GM19035 (cell line): Measurements from ENCODE around the gene CHST11.
A peak's percentile ranks its signal among the peaks of the same experiment; 100 is the strongest.

Experiments used
- ATAC-seq: cut with Tn5 transposase; IDR thresholded peaks from one replicate; pipeline ENCODE4 v1.9.1; 2021; ENCODE audit not compliant: unreplicated experiment

The CHST11 gene

DNA sequence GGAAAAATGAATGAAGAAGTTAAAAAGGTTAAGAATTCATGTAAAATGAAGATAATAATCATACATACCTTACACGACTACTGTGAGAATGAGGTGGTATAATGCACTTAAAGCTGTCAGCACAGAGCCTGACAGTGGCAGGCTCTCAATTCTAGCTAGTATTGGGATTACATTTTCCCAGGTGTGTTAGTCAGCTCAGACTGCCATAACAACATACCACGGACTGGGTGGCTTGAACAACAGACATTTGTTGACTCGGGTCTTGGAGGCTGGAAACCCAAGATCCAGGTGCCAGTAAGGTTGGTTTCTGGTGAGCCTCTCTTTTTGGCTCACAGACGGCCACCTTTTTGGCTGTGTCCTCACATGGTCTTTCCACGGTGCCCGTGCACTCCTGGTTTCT lies 167.8 kb downstream of the CHST11 start:
- no peak for ATAC-seq

DNA sequence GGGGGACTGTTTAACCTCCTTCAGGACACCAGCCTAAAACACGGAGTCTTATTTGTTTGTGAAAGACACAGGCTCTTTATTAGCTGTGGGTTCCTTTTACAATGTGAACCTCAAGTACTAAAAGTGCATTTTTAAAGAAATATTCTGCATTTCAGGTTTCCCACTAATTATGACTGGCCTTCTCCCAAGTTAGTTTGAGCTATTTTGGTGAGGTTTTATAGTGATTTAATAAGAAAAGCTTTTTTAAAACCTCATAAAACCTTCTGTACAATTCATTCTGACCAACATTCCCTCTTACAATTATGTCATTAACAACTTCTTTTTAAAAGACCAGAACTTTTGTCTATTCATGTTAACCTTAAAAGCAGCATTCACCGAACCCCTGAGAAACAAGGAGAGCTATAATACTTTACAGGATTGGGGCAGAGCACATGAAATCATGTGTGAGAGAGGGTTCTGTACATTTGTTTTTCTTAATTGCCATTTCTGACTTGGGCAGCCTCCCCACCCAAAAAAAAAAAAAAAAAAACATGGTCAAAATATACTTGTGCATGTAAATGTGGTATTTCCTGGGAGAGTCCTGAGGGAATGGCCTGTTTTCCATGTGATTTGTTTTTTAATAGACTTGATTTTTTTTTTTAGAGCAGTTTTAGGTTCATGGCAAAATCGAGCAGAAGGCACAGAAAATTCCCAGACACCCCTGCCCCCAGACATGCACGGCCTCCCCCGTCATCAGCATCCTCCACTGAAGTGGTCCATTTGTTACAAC lies 169.5 kb downstream of the CHST11 start:
- no peak for ATAC-seq

DNA sequence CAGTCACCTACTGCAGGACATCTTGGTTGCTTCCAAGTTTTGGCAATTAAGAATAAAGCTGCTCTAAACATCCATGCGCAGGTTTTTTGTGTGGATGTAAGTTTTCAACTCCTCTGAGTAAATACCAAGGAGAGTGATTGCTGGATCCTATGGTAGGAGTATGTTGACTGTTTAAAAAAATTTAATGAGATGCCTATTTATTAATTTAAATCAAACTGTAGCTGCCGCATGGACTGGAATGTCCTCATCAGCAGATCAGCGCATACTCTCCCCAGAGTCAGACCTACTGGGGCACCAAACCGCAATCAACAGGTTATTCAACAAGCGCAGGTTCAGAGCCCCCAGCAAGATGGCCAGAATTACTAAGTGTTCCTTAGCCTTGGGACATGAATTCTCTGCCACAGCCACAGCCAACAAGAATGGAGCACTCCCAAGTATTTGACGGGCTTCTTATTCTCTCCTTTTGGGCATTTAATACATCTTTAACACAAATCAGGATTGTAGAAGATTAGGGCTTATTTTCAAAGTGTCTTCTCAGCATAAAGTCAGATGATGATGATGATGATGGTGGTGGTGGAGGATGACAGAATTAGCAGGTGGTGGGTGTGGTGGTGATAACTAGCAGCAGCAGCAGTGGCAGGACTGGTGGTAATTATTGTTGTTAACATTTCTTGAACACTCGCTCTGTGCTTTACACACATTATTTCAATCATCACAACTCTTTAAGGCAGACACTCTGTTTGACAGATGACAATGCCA lies 170.7 kb downstream of the CHST11 start:
- ATAC-seq = no peak

DNA sequence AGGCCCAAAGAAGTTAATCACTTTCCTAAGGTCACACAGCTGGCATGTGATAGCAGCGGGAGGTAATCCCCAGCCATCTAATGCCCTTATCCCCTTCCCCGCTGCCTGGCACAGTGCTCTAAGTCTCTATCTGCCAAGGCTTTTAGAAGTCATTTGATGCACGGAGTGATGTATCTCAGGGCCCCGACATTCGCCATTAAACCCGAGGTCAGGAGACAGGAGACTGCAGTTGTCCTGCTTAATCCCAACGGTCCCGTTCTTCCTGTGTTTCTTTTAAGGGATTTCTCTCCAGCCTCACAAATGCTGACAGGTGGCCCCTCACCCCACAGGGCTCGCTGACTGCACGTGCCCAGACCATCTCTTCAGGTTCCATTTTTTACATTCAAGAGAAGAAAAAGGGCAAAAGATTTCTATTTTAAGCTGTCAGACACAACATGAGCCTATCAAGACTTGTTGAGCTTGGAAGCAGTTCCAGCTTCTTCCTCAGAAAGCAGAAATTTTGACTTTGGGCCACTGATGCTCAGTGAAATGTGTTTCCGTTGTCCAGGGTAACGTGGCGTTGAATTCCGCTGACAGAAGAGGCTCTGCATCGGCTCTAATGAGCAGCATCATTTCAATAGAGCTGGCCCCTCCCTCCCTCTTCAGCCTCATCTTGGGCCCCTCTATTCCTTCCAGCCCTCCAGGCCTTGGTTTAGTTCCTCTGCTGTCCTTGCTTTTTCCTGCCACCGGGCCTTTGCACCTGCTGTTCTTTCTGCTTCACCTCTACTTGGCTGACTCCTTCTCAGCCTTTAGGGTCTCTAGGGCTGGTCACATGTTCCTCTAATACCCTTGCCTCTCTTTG lies 171.5 kb downstream of the CHST11 start:
- ATAC-seq = no peak

DNA sequence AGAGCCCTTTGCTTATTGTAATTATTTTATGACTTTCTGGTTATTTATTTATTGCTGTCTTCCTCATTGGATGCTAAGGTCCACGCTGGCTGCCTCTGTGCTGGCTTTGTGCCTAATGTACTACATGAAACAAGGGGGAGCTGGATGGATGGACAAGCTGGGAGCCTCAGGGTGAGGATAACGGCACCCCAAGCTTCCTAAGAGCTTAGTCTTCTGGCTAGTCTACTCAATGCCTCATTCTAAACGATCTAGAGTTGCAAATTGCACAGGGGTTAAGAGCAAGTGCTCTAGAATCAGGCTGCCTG lies 172.0 kb downstream of the CHST11 start:
- ATAC-seq = no peak

DNA sequence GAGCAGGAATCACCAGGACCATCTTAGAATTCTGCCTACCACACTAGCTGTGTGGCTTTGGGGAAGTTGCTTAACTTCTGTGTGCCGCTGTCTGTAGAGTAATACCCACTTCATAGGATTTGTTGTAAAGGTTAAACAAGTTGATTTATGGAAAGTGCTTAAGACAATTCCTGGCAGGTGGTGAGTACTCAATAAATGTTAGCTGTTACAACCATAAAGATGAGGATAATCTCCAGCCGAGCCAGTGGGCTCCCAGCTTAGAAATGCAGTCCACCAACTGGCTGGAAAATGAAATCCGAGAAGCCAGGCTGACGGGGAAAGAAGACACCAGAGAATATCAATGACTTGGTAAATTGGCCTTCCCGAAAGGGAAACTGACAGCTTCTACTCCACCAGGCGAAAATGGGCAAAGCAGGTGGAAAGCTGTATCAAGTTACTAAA lies 173.5 kb downstream of the CHST11 start:
- ATAC-seq = no peak

DNA sequence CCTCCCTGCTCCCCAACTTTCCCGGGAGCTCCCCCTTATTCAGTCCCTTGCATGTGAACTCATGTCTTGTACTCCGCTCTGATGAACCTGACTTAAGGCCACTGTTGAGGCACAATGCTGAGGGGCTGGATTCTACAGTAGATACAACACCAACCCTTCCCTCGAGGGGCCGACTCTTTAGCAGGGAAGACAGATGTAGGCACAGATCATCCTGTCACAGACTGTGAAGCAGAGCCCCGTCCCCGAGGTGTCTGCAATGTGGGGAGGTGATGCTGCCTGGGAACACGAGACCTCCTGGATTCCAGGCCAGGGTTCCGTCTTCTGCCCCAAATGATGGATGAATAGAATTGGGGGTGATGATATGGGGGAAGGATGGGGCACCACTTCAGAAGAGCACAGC lies 175.1 kb downstream of the CHST11 start:
- ATAC-seq = no peak

DNA sequence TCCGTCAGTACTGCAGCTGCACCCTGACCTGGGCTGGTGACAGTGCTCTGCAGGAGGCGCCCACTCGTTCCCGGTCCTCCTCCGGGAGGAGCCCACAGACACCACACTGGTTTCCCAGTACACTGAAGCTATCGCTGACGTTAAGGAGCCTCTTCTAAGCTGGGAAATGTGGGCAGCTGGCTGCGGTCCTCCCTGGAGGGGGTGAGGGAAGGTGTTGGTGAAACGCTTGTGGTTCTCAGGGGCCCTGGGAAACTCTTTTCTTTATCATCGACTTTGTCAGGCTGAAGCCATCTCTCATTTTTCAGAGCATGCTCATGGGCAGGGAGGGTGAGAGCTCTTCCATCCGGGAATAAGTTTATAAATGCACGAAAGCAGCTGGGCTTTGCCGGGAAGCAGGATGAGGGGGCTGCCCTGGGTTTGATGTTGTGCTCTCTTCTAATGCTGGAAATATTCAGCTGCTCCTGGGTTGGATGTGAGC lies 176.0 kb downstream of the CHST11 start:
- ATAC-seq = no peak

DNA sequence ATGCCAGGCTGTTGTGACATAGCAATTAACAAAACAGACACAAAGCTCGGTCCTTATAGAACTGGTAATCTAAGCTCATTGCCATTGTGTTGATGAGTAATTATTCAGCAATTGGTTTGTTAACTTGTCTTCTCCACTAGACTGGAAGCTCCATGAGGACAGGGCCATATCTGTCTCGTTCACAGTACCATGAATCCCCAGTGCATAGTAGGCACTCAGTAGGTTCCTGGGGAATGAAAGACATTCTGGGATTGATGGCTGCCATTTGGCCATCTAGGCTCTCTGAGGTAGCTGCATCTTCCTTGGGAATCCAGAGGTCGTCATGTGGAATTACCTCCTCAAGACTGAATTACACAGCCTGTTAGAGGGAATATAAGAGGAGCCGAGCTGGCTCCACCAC lies 177.3 kb downstream of the CHST11 start:
- ATAC-seq = no peak

DNA sequence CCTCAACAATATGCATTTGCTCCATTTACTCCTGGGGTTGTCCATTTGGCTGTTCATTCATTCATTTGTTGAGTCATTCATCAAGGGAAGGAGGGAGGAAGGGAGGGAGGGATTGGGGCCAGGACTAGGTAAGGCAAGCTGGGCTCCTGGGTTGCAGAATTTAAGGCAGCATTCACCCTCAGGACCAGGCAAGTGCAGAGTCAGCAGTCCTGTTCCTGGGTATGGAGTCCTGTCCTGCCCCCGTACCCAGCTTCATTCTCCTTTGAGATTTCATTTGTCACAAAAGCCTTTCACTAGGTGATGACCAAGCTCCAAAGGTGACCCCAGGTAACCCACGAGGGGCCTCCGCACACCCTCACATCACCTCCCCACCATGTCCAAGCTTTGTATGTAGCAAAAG lies 178.1 kb downstream of the CHST11 start:
- no peak for ATAC-seq

DNA sequence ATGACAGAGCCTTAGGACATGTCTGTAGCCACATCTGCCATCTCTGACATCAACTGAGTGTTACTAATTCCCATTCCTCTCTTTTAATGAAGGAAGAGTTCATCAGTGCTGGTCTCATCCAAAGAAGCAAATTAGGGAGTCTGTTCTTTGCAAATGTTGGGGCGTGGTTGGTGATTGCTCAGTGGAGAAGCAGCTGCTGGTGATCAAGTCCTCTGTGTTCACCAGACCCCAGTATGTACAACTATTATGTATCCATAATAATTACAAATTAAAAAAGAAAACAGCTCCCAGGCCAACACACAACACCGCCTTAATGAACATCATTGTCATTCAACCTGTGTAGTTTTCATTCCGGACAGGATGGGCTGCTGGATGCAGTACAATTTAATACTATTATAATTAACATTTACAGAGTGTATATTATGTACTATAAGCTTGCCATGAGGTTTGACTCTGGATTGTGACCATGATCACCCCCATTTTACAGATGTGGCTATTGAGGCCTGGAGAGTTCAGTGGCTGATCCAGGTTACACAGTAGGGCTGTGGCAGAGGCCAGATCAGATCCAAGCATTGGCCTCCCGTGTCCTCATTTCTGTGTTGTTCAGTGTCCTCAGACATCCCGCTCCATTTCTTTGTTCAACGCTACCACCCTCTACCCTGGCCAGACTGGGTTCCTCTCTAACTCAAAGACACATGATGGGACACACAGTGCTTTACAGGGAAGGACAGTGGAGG lies 179.0 kb downstream of the CHST11 start:
- no peak for ATAC-seq

DNA sequence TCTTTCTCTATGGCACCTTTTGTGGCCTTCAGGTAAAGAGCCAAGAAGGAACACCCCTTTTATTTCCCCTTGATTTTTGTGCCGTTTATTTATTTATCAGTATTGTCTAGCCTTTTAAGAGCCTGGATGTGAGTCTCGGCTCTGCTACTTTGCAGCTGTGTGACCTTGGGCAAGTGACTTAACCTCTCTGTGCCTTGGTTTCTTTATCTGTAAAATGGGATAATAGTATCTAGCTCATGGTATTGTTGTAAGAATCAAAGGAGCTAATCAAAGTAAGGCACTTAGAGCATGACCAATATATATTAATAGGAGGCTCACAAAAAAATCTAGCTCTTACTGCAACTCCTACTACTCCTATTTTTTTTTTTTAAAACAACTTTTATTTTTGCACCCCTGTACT lies 179.7 kb downstream of the CHST11 start:
- ATAC-seq = no peak

DNA sequence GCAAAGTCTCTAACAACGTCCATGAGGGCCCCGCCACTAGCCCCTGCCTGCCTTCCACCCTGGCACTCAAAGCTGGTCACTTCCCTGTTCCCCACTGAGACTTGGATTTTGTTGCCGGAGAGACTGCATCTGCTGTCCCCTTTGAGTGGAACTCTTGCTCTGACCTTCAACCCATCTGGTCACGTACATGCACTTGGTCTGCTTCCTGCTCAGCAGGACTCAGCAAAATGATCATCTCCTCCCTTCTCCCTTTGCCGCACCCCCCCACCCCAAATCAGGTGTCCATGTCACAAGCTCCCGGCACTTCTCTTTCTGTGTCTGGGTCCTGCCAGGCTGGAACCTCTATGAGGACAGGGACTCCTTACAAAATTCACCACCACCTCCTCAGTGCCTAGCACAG lies 180.9 kb downstream of the CHST11 start:
- no peak for ATAC-seq

DNA sequence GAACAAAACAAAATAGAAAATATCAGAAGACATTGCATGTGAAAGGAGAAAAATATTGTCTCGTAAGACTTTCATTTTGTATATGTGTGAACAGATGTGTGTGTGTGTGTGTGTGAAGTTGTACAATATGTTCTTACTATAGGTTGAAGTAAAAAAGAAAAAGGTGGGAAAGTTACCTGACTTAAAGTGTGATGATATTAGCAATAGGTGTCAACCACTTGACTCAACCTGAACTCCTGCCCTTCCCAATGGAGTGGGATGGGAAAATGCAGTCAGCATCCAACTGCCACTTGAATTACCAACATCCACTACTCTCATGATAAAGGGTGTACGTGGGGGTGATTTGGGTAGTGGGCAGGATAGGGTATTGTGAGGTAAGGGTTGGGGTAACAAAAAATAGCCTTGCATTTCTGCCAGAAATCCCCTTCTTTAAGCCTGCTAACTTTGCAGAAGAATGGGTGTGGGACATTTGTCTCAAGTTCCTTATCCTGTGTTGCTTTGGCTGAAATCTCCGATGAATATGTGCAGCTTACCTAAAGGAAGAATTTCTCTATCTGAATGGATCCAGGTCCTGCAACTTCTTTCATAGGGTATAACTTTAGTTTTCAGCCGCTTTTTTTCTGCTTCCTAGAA lies 181.6 kb downstream of the CHST11 start:
- no peak for ATAC-seq

DNA sequence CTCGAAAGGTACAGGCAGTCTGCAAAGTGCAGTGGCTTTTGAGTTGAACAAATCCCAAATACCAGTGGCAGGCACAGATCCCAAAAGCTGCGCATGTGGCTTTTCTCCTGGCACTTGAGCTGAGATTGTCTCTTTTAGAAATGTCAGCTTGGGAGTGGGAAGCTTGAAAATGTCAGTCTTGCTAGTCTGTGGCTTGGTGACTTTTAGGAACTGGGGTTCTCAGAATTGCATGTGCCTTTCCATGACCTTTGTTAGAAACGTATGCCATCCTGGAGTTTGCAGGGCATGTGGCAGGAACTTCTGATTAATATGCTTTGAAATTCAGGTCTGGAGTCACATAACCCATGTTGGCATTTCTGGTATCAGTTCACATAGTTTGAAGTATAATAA lies 182.1 kb downstream of the CHST11 start:
- ATAC-seq = no peak

DNA sequence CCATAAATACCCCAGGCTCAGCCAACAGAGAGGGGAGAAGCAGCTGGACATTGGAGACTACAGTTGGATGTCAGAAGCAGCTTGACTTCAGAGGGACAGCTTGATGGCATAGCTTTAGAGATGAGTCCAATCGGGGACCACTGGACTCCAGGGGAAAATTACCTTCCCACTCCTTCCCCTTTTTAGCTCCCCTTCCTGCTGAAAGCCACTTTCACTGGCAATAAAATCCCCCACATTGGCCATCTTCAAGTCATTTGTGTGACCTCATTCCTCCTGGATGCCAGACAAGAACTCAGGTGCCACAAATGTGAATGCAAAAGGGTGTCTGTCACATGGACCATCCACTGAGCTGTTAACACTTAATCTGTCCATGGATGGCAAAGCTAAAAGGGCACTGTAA lies 184.2 kb downstream of the CHST11 start:
- no peak for ATAC-seq

DNA sequence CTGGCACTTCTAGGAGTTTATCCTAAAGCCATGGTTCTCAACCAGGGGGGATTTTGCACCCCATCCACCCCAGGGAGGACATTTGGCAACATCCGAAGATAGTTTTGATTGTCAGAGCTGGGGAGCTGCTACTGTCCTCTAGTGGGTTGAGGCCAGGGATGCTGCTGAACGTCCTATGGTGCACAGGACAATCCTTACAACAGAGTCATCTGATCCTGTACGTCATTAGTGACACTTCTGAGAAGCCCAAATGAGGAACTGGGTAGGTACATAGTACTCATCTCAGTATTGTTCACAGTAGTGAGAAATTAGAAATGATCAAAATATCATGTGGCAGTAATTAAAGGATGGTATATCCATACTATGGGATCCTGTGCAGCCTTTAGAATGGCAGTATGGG lies 185.1 kb downstream of the CHST11 start:
- ATAC-seq = peak; percentile 94

DNA sequence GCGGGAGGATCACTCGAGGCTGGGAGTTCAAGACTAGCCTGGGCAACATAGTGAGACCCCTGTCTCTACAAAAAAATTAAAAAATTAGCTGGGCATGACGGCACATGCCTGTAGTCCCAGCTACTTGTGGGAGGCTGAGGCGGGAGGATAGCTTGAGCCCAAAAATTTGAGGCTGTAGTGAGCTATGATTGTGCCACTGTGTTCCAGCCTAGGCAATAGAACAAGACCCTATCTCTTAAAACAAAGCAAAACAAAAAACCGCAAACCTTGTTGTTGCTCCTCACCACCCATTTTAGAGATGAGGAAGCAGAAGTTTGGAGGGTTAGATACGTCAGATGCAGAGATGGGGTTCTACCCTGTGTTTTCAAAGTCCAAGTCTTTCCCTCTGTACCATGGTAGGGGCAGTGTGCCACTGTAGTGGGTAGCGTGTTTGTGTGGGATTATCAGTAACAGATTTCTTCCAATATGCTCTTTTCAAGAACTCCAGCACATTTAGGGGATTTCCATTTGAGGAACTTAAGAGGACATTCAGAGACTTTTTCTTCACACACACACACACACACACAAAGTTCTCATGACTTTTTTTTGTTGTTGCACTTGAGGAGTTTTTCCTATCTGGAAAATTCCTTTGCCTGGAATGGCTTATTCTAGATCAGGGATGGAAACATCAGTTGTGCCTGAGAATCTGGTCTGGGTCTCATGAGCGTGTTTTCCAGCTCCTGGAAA lies 186.5 kb downstream of the CHST11 start:
- ATAC-seq = no peak

DNA sequence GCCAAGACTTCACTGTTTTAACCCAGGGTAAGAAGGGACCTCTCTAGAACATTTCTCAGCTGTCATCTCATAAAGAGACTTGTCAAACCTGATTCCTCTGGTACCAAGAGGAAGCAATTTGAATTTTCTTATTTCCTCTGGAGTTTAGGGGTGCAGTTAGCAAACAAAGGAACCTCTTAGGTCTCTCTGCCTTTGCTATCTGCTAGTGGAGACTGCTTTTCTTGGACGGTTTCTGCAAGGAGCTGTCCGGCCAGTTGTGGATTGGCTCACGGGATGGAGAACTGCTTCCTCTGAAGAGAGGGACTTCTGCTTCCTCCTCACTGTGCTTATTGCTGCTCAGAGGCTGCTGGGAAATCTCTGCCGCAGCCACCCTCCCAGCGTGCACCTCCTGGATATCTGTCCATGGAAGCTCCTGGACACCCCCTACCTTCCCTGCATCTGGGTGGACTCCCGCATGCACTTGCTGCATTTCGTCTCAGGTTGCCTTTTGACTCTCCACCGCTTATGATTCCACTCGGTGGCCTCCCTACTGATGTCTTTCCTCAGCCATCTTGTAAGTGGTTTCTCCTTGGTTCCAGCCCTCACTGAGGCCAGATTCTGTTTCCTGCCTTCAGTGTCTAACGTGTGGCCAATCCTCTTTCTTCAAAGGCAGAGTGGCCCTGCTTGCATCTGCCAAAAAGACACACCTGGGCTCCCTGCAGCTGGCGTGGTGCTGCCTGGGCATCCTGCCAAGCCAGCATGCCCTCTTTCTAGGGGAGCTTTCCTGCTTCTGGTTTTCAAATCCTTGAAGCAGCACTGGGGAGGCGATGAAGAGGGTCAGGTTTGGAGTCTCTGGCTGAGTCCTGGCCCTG lies 187.3 kb downstream of the CHST11 start:
- no peak for ATAC-seq
